Measurements from ENCODE around the gene OXCT1.

The OXCT1 gene

DNA sequence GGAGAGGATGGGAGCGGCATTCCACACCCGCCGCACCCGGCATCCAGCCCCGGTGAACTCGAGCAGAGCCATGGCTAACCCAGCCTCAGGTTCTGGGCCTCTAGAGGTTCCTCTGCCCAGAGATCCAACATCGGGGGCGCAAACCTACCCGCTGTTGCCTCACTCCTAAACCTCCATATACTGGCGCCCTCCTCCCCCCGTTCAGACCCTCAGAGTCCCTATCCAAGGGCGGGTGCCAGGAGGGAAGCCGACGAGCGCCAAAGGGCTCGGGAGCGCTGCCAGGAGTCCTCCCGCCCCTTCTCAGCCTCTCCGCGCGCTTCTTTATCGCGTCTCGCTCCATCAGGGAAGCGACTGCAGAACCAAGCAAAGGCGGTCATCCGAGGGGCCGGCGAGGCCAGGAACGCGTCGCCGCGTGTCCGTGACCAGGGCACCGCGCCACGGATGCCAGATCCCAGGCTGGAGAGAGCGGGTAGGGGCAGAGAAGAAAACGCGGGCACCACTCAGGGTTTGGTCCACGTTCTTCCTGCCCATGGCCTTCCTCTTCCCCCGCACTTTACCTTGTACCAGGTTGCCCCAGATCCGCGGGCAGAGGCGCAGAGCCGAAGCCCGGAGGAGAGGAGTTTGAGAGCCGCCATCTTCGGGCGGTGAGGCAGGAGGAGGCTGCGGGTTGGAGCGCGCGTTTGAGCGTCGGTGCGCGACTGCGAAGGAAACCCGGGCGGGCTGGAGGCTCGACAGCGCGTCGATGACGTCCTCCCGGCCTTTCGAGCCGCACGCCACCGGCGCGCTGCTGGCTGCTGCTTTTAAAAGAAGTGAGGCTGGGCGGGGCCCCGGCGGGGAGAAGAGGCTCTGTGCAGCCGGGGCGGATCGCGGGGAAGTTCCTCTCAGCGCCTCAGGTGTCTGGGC lies at the start of gene OXCT1:
Gene OXCT1, minus strand, starts transcription at position 702 of the 903 bp plus-strand sequence. Its CDS starts 67 bp downstream, at position 635.
- no peak for FAIRE-seq

DNA sequence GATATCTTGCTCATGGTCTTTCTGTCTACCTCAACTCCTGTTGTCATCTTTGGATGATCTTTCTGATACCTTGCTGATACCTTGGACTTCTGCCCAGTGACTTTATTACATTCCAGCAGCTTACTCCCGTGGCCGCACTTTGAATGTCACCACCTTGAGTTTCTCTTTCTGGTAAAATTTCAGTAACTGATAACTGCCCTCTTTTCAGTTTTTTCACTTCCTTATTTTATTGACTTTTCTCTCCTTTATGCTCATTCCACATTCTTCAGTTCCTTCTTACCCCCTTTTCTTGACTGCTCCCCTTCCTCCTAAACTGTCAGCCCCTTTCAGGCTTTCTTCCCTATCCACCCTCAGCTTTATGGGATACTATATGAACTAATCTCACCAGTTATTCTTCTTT lies 47.9 kb upstream of the OXCT1 start:
- FAIRE-seq (no peak), DNase-seq (ENCODE audit: low spot score) (no peak)

More for the DNA sequence above, at the start of gene OXCT1:
- DNase-seq (ENCODE audit: low spot score): peak; percentile 91

GRCh38 chr5:41908374-41909079 lies 38.3 kb upstream of the OXCT1 start:
- DNase-seq (ENCODE audit: low spot score): no peak
- no peak for FAIRE-seq

GRCh38 chr5:41906151-41906550 lies 35.9 kb upstream of the OXCT1 start:
- DNase-seq (ENCODE audit: low spot score): no peak
- no peak for FAIRE-seq

GRCh38 chr5:41903892-41904799 lies 33.9 kb upstream of the OXCT1 start, which contains the start of gene RIMOC1:
Gene RIMOC1 (plus strand): TSS chr5:41904344. CDS start chr5:41904368, 24 bp downstream.
- FAIRE-seq: peak; percentile 98
- peak; percentile 99 for DNase-seq (ENCODE audit: low spot score)

DNA sequence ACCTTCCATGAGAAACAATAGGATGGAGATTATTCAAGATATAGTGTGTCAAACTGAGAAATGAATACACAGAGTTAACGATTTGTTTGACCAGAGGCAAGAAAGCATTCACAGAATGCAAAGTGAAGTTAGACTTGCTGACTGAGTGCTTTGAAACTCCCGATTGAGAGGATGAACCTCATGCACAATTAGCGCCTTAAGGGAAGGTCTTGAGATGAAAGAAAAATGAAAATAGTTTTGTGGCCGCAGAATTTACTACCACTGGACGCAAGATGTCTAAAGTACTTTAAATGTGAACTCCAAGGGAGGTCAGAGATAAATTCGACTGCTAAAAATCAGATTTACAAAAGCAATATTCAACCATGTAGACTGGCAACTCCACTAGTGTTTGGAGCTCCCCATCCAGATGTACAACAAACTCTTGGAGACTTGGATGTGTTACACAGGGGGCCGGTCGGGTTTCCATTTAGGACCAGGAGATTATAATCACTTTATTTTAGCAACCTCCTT lies 33.2 kb upstream of the OXCT1 start:
- FAIRE-seq: peak; percentile 27
- DNase-seq (ENCODE audit: low spot score): no peak

- FAIRE-seq (no peak), DNase-seq (ENCODE audit: low spot score) (no peak)
Observed at GRCh38 chr5:41896230-41896629, 26.0 kb upstream of the OXCT1 start.

DNA sequence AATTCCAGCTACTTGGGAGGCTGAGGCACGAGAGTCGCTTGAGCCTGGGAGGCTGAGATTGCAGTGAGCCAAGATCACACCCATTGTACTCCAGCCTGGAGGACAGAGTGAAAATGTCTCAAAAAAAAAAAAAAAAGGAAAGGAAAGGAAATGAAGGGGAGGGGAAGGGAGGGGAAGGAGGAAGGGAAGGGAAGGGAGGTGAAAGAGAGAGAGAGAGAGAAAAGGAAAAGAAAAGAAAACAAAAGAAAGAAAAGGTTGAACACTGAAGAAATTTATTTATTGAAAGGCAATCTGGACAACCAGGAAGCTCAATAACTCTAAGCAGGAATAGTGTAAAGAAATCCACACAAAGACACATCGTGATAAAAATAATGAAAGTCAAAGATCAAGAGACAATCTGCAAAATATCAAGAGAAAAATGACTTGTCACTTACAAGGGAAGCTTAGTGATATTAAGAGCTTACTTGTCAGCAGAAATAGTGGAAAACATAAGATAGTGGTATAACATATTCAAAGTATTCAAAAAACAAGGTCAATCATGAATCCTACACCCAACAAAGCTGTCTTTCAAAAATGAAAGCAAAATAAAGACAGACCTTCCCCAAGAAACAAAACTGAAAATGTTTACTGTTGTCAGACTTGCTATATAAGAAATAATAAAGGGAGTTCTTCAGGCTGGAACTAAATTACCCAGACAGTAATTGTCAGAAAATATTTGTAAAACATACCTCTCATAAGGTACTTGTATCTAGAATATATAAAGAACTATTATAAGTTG lies 23.0 kb upstream of the OXCT1 start:
- no peak for FAIRE-seq
- no peak for DNase-seq (ENCODE audit: low spot score)

DNA sequence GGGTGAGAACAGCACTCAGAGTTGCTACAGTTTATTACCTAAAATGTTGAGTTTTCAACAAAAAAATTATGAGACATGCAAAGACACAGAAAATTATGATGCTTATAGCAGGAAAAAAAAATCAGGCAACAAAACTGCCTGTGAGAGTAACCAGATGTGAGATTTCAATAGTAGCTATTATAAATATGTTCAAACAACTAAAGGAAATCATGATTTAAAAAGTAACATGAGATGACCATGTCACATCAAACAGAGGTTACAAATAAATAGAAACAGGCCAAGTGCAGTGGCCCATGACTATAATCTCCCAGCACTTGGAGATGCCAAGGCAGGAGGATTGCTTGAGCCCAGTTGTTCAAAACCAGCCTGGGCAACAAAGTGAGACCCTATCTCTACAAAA lies 21.8 kb upstream of the OXCT1 start:
- FAIRE-seq (no peak), DNase-seq (ENCODE audit: low spot score) (no peak)

DNA sequence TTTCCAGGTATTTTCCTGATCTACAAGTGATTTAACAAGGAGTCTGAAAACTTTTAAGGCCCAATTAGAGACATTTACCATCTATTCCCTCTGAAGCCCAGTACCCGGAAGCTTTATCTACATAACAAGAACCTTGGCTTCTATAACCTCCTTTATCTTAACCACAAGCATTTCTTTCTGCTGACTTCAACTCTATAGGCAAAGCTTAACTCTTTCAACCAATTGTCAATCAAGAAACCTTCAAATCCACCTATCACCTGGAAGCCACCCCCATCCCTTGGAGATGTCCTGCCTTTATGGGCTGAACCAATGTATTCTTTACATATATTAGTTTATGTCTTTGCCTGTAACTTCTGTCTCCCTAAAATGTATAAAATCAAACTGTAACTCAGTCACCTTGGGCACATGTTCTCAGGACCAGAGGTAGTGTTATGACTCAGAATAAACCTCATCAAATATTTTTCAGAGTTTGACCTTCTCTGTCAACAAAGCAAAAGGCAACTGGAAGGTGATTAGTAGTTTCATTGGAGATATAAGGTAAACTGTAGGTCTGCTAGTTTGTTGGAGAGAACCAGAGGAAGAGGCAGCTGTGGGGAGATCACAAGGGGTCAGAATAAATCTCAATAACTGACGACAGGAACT lies 21.0 kb upstream of the OXCT1 start:
- FAIRE-seq: no peak
- DNase-seq (ENCODE audit: low spot score): no peak

DNA sequence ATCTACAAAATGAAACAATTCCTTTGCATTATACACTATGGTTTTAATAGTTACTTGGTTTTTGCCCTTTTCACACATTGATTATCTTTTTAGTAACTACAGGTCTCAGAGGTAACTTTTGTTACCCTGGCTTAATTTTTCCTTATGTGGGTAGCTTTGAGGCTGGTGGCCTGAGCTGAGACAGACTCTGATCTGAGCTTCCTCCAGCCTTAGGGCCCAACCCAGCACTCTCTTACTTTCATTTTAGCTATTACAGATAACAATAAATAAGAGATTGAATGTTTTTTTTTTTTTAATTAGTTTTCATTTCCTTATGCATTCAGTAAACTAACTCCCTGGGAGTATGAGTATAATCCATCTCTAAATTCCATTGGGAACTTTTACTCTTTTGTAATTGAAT lies 15.1 kb upstream of the OXCT1 start:
- FAIRE-seq (no peak), DNase-seq (ENCODE audit: low spot score) (no peak)

DNA sequence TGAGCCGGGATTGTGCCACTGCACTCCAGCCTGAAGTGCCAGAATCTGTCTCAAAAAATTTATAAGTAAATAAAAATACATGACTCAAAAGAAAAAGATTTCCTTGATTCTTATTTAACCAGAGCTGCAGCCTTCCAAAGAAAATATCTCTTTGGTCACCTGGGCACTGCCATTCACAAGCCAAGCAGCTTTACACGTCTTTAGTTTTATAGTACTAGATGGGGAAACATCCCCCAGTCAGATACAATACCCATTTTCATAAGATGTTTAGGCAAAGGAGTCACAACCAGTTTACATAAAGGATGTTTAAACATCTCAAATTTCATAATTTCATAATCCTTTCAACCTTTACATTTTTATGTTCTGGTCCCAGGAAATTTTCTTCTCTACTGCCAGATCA lies 13.7 kb upstream of the OXCT1 start:
- no peak for DNase-seq (ENCODE audit: low spot score)
- no peak for FAIRE-seq

DNA sequence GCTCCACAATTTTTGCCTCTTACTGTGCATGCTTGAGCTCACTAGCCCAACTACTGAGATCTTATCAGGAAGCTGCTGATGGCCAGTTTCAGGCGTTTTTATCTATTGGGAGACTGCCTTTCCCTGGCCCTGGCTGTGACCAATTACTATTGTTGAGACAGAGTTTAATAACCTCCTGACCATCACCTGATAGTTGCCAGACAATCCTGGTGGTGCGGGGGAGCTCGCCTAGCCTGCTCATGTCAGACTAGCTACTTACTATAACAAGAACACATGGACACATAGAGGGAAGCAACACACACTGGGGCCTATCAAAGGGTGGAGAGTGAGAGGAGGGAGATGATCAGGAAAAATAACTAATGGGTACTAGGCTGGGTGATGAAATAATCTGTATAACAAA lies 13.0 kb upstream of the OXCT1 start:
- no peak for FAIRE-seq
- no peak for DNase-seq (ENCODE audit: low spot score)

GRCh38 chr5:41882765-41883164 lies 12.5 kb upstream of the OXCT1 start:
- FAIRE-seq (no peak), DNase-seq (ENCODE audit: low spot score) (no peak)

- FAIRE-seq (no peak), DNase-seq (ENCODE audit: low spot score) (no peak)
Observed at GRCh38 chr5:41878643-41879478, 8.6 kb upstream of the OXCT1 start.

DNA sequence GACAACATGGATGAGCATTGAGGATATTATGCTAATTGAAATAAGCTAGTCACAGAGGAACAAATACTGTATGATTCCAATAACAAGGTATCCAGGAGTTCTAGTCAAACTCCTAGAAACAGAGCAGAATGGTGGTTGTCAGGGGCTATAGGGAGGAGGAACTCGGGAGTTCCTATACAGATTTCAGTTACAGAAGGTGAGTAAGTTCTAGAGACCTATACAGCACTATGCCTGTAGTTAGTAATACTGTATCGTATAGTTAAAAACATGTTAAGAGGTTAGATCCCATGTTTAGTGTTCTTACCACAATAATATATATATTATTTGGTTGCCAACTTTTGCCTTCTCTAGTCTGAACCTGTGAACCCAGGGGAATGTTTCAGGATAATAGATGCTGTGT lies 7.9 kb upstream of the OXCT1 start:
- DNase-seq (ENCODE audit: low spot score) (no peak), FAIRE-seq (no peak)

- DNase-seq (ENCODE audit: low spot score) (no peak), FAIRE-seq (no peak)
Observed at GRCh38 chr5:41877408-41877807, 7.2 kb upstream of the OXCT1 start.

- no peak for FAIRE-seq
- no peak for DNase-seq (ENCODE audit: low spot score)
Observed at GRCh38 chr5:41876678-41877077, 6.5 kb upstream of the OXCT1 start.

DNA sequence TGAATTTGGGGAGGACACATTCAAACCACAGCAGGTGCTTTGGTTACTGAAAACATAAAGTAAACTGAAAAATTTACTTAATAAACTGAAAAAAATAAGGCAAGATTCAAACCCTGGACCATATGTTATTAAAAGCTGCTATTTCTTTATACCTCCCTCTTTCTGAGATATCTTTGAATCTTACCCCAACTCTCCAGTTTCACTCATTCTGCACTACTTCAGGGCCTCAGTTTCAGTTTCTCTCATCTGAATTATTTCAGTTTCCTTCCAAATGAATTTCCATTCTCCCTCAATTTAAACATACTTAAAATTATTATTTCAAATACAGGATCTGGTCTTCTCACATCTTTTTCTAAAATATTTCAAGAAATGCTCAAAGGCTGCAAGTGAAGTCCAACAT lies 4.9 kb upstream of the OXCT1 start:
- DNase-seq (ENCODE audit: low spot score): no peak
- no peak for FAIRE-seq
